COR-L47 (cell line): ENCODE measurements around the gene ADAP1.
A peak's percentile ranks its signal among the peaks of the same experiment; 100 is the strongest.
"Not testable (repeated sequence)": the region's sequence is repeated elsewhere in the genome, so short reads cannot be mapped to it uniquely, and the experiment has no call there.

ENCODE experiments used
- DNase-seq: peaks from one replicate; lab custom pipeline; 2025; lab: John Stamatoyannopoulos, UW

Gene ADAP1

DNA sequence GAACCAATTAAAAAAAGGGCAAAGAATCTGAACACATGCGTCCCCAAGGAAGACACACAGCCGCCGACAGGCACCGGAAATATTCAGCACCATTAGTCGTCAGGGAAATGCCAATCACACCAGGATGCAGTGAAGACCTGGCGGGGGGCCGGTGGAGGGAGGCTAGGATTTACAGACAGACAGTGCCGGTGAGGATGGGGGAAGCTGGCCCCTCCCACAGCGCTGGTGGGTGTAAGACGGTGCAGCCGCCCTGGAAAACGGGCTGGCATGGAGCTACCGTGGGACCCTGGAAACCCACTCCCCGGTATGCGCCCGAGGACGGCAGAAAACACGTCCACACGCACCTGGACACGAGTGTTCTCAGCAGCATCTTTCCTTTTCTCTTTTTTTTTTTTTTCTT lies 4.8 kb upstream of the ADAP1 start:
- DNase-seq, result peak; percentile 39

DNA sequence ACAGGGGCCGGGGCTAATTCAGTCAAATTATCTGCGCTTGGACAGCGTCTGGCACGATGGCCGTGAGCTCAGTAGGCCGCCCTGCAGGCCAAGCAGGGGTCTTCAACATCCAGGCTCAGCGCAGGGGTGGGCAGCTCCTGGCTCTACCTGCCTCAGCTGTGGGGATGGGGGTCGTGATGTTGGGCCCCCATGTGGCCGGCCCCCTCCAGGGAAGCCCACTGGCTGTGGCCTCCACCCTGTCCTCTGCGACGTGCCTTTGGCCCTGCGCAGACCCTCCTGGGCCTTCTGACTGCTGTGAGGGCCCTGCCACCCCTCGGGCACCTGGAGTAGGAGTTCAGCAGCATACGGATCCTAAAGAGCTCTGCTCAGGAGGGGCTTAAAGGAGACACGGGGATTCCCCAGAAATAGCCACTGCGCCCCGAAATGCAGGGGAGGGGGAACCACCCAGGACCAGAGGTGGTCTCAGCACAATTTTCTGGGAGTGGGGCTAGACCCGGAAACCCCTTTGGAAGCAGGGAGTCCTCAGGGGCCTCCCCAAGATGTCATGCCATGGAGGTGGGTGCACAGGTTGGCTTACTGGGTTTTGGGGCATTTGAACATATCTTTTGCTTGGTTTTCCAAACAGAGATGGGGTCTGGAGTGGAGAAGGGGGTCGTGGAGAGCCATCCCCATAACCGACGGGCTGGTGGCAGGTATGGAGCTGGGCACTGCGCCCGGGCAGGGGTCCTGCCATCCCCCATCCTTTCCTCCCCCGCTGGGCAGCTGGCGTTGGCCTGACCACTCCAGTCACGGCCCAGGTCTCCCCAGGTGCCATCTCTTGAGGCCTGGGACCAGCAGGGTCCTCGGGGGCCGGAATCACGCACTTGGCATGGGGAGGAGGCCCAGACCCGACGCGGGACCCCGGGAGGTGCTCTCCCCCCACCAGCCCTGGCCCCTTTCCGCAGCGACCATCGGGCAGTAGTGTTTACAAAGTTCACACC lies 4.0 kb upstream of the ADAP1 start:
- no peak for DNase-seq

DNA sequence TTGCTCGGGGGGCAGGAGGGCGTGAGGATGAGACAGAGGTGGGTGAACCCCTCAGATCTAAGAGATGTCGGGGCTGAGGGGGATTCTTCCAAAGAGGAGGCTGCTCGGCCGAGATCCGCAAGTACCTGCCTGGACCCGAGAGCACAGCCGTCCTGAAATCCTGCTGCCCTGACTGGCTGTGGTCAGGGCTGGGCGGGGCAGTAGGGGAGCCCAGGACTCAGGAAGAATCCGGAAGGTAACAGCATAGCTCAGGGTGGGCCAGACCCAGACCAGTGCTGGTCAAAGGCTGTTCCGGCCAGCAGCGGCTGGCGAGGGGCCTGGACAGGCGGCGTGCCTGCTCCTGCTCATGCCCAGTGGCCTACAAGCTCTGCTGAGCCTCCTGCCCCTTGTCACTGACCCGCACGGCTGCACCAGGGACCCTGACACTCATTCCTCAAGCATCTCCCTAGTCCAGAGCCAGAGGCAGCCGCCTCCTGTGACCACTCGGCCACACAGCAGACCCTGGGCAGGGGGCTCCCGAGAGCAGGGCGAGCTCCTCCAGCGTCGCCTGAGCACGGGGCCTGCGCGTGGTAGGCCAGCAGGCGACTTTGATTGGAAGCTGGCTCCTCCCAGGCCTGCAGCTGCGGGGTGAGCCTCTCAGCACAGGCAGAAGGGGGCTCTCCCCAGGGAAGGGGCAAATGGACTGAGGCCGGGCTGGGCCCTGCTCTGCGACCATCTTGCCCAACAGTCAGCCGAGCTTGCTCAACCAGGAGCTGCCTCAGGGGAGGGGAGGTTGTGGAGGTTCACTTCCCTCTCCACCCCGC lies 3.1 kb upstream of the ADAP1 start:
- DNase-seq, result no peak

DNA sequence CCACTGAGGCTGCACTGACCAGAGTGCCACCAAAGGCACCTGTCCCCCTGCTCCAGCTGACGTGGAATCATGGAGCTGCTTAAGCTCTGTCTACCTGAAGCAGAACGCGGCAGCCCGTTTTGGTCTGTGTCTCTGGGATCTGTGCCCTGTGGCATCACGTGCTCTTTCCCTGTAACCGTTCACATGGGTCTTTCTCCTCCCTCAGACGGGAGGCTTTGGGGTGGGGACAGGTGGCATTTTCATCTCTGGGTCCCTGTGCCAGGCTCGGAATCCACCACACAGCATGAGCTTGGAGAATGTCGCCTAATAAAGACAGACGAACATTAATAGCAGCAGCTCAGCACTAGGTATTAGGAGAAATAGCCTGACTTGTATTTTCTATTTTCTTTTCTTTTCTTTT lies 1.6 kb upstream of the ADAP1 start:
- no peak for DNase-seq

DNA sequence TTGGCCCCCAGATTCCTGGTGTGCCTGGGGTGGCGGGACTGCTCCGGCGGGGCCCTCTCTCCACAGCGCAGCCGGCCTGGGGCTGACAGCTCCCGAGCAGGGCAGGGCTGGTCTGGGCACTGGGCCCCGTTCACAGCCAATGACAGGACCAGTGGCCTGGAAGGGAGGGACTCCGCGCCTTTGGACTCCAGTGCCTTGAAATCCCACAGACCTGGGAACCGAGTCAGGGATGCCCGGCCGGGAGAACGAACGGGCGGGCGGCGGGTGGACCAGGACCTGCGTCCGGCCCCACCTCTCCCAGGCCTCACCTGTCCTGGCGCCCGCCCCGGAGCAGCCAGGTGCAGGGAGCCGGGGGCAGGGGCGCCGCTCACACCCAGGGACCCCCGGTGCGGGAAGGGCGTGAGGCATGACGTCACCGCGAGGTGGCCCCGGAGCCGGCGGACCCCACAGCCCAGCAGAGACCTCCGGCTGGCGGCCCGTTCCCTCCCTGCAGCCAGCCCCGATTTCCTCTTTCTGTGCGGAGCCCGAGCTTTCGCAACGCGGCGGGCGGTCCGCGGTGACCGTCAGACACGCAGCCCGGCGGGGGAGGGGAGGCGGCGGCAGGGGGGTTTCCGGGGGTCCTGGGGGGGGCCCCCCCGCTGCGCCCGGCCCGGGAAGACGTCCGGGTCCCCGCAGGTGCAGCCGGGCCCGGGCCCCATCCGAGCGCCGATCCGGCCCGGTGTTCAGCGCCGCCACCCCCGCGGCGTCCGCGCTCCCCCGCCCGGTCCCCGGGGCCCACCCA lies 743 bp downstream of the ADAP1 start:
- no peak for DNase-seq

DNA sequence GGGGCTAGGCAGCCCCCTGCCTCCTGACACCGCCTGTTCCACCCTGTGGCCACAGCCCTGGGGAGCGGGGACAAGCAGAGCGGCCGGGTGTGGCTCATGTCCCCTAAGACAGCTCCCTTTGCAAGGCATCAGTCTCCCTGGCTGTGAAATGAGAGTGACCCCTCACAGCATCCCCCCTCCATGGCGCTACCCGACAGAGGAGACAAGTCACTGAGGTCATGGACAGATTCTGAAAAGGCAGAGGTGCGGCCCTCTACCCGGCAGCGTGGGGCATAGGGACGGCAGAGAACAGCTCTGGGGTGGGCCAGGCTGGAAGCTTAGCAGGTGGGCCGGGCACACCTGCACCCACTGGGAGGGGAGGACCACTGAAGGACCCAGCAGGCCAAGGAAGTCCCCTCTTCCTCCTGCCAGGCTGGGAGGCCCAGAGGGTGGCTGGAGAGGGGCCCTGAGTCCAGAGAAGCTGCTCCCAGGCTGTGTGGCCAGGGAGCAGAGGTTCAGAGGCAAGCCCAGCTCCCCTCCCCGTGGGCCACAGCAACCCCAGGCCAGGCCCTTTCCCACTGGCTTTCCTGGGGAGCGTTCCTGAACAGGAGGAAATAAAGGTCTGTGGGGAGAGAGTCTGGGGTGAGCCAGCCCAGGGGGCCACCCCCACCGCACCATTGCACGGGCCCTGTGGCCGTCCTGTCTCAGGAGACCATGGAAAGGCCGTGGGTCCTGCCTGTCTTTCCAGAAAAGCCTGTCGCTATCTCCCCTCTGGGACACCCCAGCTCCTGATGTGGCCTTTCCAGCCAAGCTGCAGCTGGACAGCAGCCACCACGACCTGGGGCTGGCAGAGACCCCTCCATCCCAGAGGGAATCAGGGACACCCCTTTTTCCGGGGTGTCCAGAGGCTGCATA lies 1.7 kb downstream of the ADAP1 start:
- DNase-seq, result no peak

DNA sequence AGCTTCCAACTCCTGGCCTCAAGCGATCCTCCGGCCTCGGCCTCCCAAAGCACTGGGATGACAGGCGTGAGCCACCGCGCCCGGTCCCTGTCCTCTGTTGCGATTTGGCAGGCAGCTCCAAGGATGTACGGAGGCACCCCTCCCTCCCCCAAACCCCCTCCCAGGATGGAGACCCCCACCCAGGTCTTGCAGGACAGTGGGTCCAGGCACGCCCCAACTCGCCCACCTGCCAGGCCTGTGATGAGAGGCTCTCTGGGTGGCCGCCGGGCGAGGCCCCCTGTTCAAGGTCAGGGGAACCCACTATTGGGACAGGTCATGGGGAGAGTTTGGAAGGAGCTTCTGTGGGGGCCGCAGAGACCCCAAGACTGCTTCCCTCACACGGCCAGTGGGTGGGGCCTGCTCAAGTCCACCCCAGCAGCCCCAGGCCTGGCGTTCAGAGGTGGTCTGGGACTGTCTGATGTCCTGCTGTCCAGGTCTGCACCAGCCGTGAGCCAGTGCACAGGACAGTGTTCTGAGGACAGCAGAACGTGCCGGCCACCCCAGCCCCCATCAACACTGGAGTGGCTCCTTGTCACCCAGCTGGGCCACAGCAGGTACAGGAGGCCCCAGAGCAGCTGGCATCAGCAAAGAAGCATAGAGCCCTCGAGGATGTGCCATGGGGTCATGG lies 2.5 kb downstream of the ADAP1 start:
- no peak for DNase-seq

DNA sequence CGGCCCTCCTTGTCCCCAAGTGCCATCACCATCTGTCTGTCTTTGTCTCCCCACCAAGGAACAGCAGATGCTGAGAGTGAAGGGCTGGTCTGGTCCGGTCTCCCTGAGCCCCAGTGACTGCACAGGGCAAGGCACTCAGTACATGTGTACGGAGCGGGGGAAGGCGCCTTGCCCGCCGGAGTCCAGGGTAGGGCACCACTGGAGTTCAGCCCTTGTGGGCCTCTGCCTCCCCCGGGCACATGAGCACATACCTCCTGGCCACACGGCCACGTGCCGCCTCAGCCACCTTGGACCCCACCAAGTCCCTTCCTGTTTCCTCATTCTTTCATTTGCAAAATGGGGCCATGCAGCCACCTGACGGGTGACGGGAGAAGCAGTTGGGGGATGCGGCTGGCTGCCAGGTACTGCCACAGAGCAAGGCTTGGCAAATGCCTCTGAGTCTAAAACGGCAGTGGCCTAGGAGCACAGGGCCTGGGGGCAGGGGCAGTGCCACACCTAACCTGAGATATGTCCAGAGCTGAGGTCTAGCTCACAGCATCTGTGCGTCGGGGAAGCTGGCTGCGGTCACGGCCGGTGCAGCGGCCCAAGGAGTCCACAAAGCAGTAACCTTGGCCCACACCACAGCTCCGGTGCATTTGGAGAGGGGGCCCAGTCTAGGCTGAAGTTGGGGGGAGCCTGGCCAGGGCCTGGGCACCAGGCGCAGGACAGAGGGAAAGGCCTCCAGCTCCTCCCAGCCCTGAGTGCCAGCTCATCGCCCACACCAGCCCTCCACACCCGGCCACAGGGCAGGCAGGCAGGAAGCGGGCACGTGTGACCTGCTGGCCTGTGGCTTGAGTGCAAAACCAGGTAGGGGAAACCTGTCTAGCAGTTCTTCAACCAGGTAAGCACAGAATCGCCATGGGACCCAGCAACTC lies 5.2 kb downstream of the ADAP1 start:
- no peak for DNase-seq

DNA sequence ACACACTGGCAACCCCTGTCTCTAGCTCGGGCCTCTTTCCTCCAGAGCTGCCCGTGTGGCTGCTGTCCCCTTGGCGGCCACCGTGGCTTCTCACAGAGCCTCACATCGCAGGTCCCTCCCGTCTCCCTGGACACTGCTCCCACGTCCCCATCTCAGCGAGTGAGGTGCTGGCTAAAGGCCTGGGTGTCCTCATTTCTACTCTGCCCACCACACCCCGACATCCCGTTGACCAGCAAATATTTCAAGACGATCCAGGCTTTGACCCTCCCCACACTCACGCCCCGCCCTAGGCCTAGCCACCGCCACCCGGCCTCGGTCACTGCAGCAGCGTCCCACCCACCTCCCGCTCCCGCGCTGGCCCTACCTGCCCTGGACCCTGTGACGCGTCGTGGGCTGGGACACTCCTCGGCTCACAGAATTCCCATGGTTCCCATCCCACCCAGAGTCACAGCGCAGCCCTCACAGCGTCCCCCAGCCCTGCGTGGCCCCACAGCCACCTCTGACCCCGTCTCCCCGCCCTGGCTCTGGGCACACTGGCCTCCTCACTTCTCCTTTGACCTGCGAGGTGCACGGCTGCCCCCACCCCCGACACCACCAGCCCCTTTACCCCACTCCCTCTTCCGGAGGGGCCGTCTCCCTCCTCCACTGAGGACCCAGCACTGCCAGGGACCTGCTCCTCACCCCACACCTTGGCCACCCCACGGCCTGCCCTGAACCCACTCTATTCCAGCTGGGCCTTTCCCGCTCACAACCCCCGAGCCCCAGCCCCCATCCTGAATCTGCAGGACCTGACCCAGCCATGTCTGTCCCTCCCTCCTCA lies 6.9 kb downstream of the ADAP1 start:
- no peak for DNase-seq

DNA sequence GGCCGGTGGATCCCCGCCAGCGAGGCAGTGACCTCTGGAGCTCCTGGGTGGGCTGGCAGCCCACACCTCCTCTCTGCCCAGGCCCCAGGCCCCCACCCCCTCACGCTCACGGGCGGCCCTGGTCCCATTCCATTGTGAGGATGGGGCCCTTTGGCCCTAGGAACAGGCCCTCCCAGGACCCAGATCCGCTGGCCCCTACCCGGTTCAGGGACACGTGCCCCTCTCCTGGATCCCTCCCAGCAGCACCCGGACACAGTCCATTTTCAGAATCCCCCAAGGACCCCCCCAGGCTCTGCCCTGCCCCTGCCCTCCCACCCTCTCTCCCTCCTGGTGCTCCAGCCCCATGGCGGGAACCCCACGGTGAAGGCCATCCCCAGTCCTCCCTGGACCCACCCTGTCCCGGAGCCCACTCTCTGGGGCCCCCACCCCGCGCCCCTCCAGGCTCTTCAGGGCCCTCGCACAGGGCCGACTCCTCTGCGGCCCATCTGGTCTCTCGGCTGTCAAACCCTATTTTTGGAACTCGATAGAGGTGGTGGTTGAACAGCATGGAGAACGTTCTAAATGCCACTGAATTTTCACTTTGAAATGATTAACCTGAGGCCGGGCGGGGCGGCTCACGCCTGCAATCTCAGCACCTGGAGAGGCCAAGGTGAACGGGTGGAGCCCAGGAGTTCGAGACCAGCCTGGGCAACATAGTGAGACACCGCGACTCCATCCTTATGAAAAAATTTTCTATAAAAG lies 8.1 kb downstream of the ADAP1 start:
- no peak for DNase-seq

DNA sequence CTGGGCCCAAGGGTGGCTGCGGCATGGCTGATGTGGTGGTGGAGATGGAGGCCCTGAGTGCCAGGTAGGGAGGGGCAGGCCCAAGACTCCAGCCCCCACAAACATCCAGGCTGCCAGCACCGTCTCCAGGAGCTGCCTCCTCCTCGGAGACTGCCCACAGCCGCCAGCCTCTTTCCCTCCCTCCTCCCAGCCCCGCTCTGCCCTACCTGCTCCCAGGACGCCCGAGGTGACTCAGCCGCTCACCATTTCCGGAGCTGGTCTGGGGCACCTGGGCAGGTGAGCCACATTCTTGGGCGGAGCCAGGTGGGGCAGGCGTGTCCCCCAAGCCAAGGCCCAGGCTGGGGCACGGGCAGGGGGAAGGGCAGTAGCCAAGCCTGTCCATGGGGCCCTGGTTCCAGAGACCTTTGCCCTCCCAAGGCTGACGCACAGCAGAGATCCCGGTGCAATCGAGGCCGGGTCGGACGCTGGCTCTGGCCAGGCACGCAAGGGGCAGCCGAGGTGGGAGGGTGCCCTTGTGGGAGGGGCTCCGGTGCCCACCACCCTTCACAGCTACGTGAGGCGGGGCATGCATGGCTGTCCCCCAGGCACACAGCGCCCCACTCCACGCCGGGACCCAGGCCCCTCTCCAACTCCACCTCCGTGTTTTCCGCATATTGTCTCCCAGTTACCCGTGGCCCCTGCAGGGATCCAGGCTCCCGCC lies 8.8 kb downstream of the ADAP1 start:
- DNase-seq, result no peak

DNA sequence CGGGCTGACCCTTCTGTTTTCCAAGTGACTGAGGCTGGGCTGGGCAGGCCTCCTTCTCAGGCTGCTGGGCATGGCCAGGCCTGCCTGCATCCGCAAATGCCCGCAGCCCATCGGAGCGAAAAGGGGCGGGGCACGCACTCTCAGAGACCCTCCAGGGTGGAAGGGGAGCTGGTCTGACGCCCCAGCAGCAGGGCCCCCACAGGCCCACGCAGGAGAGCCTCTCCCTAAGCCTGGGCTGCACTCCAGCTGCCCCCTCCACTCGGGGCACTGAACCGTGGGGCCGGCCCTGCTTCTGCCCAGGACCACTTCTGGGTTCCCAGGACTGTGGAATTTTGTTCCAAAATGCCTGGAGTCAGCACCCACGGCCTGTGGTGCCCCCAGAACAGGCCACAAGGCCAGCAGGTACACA lies 9.3 kb downstream of the ADAP1 start:
- no peak for DNase-seq

DNA sequence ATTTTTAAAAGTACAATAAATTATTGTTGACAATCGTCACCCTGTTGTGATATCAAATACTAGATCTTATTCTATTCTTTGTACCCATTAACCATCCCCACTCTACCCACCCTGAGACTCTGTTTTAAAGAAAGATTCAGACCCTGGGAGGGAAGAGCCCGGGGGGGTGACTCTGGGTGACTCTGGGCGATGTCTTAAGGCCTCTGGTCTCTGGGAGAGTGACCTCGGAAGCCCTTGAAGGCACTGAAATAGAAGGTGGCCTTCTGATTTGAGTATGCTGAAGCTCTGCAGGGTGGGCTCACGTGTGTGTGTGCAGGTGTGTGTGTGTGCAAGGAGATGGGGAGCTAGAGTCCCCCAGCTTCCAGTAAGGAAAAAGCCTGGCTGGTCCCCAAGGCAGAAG lies 9.7 kb downstream of the ADAP1 start:
- no peak for DNase-seq

DNA sequence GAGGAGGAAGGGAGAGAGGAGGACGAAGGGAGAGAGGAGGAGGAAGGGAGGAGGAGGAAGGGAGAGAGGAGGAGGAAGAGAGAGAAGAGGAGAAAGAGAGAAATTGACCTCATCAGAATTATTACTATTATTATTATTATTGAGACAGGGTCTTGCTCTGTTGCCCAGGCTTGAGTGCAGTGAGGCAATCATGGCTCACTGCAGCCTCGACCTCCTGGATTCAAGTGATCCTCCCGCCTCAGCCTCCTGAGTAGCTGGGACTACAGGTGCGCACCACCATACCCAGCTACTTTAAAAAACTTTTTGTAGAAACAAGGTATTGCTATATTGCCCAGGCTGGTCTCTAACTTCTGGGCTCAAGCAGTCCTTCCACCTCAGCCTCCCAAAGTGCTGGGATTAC lies 10.7 kb downstream of the ADAP1 start:
- not testable (repeated sequence) for DNase-seq

DNA sequence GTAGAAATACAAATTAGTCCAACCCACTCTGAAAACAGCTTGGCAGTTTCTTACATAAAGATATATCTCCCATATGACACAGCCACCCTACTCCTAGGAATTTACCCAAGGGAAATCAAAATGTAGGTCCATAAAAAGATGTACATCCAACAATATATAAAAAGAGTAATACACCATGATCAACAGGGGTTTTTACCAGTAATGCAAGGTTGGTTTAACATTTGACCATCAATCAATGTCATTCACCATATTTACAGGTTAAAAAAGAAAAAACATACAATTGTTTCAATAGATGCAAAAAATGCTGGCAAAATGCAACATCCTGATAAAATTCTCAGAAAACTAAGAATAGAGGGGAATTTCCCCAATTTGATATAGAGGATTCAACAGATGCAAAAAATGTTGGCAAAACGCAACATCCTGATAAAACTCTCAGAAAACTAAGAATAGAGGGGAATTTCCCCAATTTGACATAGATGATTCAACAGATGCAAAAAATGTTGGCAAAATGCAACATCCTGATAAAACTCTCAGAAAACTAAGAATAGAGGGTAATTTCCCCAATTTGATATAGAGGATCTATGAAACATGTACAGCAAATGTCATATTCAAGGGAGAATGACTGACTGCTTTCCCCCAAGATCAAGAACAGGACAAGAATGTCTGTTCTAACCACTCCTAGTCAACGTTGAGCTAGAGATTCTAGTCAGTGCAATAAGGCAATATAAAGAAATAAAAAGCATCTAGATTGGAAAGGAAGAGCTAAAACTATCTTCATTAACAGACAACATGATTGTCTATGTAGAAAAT lies 13.7 kb downstream of the ADAP1 start:
- DNase-seq, result no peak

DNA sequence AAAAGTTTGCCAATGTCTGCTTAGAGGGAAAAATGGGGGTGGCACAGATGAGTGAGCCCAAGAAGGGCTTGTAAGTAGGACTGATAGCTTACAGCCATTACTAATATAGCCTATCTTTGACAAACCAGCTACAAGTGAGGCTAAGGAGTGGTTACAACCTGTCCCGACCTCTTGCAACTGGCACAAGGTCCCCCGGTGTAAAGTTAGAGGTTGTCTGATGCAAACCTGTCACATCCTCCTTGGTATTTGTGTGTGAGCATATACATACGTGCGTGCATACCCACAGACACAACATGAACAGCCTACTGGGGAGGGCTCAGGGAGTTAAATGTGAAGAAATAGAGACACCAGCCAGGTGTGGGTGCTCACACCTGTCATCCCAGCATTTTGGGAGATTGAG lies 14.6 kb downstream of the ADAP1 start:
- DNase-seq, result no peak
